Amniotic epithelial cell (primary cell): ENCODE measurements around the gene SLIT1.

ENCODE experiments used
- DNase-seq: peaks from one replicate; pipeline ENCODE4 v3.0.0-alpha.2; 2010; ENCODE audit warnings: low read depth

SLIT1 gene

GRCh38 chr10:97063271-97063982, 122.3 kb downstream of the SLIT1 start:
- no peak for DNase-seq

DNA sequence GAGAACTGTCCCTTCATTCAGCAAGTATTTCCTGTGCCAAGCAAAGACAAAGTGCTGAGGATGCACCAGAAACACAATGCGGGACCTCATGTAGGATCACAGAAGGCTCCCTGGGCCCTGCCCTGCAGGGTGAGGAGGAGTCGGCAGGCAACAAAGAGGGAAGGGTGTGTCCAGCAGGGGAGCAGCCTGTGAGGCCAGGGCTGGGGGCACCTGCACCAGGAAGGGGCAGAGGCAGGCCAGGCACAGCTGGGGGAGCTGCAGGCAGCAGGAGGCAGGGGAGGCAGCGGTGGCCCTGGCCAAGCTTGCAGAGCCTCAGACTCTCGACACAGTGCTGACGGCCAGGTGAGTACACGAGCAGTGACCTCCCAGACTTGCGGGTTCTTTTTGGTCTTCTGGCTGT, 123.3 kb downstream of the SLIT1 start:
- DNase-seq: no peak

GRCh38 chr10:97062046-97062445, 123.7 kb downstream of the SLIT1 start:
- DNase-seq: no peak

- DNase-seq: no peak
These were observed 124.3 kb downstream of the SLIT1 start for GRCh38 chr10:97061423-97061822.

GRCh38 chr10:97060441-97061084, 125.2 kb downstream of the SLIT1 start:
- DNase-seq: peak; percentile 2

- DNase-seq: no peak
These were observed 125.9 kb downstream of the SLIT1 start for GRCh38 chr10:97059872-97060205.

- DNase-seq: no peak
These were observed 126.5 kb downstream of the SLIT1 start for GRCh38 chr10:97059006-97059871.

DNA sequence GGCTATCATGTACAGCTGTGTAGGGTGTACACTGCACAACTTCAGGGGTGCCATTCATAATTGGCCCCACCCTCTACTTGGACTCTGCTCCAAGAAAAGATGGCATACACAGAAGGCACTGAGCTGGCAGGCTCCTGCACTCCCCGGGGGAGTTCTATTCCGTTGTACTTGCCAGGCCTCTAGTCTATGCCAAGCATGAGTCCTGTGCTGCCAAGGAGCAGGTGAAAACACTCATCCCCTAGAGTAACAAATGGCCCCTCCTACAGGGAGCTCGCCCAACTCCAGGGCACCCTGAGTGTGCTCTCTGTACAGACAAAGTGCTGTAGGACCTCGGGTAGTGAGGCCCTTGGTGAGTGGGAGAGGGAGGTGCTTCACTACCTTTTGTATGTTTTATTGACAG, 127.2 kb downstream of the SLIT1 start:
- no peak for DNase-seq

GRCh38 chr10:97057491-97058235, 128.1 kb downstream of the SLIT1 start:
- no peak for DNase-seq

GRCh38 chr10:97056003-97056630, 129.6 kb downstream of the SLIT1 start:
- no peak for DNase-seq

- no peak for DNase-seq
These were observed 132.5 kb downstream of the SLIT1 start for GRCh38 chr10:97053276-97053675.

- DNase-seq: no peak
These were observed 134.7 kb downstream of the SLIT1 start for GRCh38 chr10:97050956-97051496.

DNA sequence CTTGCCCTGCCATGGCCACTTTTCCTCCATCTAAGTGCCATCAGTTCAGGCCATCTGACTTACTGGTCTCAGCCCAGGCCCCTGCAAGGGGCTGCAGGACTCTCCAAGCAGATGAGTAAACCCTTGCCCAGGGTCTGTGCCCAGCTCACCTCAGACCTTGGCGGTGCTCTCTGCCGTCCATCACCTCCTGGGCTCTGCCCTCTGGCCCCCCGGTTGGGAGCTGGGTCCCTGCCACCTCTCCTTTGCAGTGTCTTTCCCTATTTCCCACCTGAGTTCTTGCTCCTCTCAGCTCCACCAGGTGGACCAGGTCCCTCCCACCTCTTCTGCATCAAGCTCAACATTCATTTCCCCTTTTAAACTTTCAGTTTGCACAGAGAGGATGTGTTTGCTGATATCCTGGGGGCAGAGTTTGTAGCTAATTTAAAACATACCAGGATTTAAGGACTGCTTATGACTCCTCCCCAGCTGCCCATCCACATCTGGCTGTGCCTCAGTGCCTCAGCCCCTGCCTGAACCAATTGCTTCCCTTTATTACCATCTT, 135.5 kb downstream of the SLIT1 start:
- no peak for DNase-seq

GRCh38 chr10:97049670-97050069, 136.1 kb downstream of the SLIT1 start:
- no peak for DNase-seq

GRCh38 chr10:97048649-97049427, 136.9 kb downstream of the SLIT1 start:
- DNase-seq: no peak

GRCh38 chr10:97047788-97048187, 138.0 kb downstream of the SLIT1 start:
- no peak for DNase-seq

- DNase-seq: no peak
These were observed 138.5 kb downstream of the SLIT1 start for GRCh38 chr10:97047083-97047736.

DNA sequence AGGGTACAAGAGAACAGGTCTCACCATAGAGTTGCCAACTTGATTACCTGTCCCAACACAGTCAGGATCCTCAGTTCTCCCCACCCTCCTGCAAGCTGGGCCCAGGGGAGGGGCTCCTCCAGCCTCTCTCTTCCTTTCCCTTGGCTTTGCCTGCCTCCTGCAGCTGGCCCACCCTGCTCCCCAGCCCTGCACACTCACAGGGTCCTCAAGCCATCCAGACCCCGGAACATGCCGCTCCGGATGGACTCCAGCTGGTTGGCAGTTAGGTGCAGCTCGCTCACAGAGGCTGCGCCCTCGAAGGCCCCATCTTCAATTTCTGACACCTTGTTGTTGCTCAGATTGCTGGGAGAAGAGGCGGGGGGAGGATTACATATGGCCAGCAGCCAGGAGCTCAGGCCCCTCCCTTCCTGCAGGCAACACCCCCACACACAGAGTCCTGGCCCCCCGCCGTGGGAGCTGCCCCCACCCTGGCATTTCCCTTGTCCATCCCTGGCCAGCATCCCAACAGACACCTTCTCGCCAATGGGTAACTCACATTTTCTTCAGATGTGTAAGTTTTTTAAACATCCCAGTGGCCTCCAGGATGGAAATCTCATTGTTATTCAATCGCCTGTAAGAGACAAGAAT, 139.2 kb downstream of the SLIT1 start:
- DNase-seq: no peak

DNA sequence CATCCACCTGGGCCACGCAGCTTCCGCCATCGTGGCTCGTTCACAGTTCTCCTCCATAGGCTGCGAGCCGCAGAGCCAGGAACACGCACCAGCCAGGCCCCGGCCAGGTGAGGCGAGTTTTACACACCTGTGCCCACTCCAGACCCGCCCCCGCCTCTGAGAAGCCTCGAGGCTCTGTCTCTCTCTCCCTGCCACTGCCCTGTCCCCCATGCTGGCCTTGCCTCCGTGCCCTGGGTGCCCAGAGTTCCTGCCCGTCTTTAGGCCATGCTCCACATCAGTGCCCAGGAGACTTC, 142.2 kb downstream of the SLIT1 start:
- DNase-seq: no peak
